ENCODE measurements around the gene SLC16A9. TPM values are rescaled to one million over a fixed set of nuclear protein-coding genes. Genes with fewer than 3 reads are reported as not detected.
A peak's percentile ranks its signal among the peaks of the same experiment; 100 is the strongest.

Gene SLC16A9
- total RNA-seq, 2 experiments from 2014 or later = 1.0 to 1.4 TPM

DNA sequence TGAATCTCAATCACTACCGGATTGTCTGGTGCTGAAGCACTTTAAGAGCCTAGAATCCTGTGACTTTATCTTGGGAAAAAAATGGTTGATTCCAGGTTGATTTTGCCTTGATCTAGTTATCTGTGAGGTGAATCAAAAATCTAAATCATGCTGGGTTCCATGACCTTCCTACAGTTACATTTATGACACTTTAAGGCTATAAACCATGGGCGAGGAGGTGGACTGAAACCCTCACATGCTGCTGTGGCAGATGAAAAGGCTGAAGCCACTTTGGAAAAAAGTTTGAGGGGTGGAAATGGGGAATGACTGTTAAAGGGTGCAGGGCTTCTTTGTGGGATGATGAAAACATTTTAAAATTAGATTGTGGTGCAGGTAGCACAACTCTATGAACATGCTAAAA, 17.5 kb downstream of the SLC16A9 start:
- no peak for ATAC-seq
- Mint-ChIP-seq H3K4me3 (no peak overlapping the region), H3K4me1 (no peaks in the 10 kb centered on the region), H3K36me3 (ENCODE audit: low read depth) (no peaks in the 10 kb centered on the region), H3K27ac (no peak overlapping the region), H3K9me3 (ENCODE audit: low read depth) (no peaks in the 10 kb centered on the region), H3K27me3 (peaks cover 10% of the 10 kb centered on the region)
- no peak for DNase-seq
- POLR2A ChIA-PET = no interaction called here
- intact Hi-C loops (cut with DNase I, micrococcal nuclease) = no loop called here
- CTCF ChIA-PET = interaction anchor here (0.7 kb wide), 1 partner anchor 412 kb away, joined by 3 read pairs; no protein-coding TSS in a partner anchor

DNA sequence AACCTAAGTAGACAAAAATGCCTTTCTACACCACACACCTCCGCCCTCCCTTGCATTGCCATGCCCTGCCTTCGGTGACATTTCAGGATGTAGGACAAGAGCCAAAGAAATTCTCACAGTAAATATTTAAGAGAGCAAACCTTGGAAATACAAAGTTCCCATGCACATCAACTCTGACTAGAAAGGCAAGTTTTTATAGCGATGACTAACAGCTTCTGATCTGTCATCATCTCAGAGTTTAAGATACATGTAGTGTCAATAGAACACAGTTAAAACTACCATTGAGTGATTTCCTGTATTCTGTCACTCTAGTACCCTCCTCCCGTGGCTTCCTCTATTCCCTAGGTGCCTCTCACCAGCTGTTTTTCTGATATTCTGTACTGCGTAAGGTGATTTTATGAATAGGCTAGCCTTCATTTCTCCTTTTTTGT, 20.7 kb downstream of the SLC16A9 start:
- CTCF ChIA-PET = no interaction called here
- DNase-seq = no peak
- Mint-ChIP-seq H3K4me1 (no peaks in the 10 kb centered on the region), H3K27ac (no peak overlapping the region), H3K9me3 (ENCODE audit: low read depth) (no peaks in the 10 kb centered on the region), H3K27me3 (peaks cover 11% of the 10 kb centered on the region), H3K4me3 (no peak overlapping the region), H3K36me3 (ENCODE audit: low read depth) (no peaks in the 10 kb centered on the region)
- intact Hi-C loops (cut with DNase I, micrococcal nuclease) = no loop called here
- POLR2A ChIA-PET = no interaction called here
- ATAC-seq = no peak

DNA sequence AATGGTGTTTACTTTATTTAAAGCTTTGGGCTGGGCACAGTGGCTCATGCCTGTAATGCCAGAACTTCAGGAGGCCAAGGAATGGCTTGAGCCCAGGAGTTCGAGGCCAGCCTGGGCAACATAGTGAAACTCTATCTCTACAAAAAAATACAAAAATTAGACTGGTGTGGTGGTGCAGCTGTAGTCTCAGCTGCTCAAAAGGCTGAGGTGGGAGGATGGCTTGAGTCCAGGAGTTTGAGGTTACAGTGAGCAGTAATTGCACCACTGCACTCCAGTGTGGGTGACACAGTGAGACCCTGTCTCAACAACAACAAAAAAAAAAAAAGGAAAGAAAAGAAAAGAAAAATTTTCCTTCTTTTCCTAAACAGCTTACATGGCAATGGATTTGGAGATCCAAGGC, 22.0 kb downstream of the SLC16A9 start:
- Mint-ChIP-seq H3K27ac (no peak overlapping the region), H3K27me3 (peaks cover 8% of the 10 kb centered on the region), H3K9me3 (ENCODE audit: low read depth) (no peaks in the 10 kb centered on the region), H3K4me1 (no peaks in the 10 kb centered on the region), H3K4me3 (no peak overlapping the region), H3K36me3 (ENCODE audit: low read depth) (no peaks in the 10 kb centered on the region)
- DNase-seq (no peak), ATAC-seq (no peak)
- CTCF ChIA-PET = no interaction called here
- intact Hi-C loops (cut with DNase I, micrococcal nuclease) = no loop called here
- POLR2A ChIA-PET = no interaction called here

DNA sequence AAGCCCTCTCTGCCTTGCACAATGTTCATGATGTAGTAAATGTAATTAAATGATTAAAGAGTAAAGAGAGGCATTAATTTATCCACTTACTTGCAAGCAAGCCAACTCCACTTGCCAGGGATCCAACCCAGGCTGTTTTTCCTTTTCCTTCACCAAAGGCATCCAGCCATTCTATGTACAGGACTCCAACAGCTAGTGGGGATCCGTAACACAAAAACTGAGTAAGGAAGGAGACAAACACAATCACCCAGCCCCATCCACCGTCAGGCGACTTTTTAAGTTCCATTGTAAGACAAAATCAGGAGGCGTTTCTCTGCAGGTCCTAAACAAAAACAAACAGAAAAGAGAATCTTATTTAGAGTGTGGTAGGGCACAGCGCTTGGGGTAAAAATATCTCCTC, 25.6 kb downstream of the SLC16A9 start:
- Mint-ChIP-seq H3K27me3 (peaks cover 2% of the 10 kb centered on the region), H3K4me1 (peaks cover 2% of the 10 kb centered on the region), H3K9me3 (ENCODE audit: low read depth) (no peaks in the 10 kb centered on the region), H3K36me3 (ENCODE audit: low read depth) (no peaks in the 10 kb centered on the region), H3K27ac (no peak overlapping the region), H3K4me3 (no peak overlapping the region)
- ATAC-seq = no peak
- ChIA-PET CTCF (no interaction called here), POLR2A (no interaction called here)
- no peak for DNase-seq
- intact Hi-C loops (cut with DNase I, micrococcal nuclease) = no loop called here

DNA sequence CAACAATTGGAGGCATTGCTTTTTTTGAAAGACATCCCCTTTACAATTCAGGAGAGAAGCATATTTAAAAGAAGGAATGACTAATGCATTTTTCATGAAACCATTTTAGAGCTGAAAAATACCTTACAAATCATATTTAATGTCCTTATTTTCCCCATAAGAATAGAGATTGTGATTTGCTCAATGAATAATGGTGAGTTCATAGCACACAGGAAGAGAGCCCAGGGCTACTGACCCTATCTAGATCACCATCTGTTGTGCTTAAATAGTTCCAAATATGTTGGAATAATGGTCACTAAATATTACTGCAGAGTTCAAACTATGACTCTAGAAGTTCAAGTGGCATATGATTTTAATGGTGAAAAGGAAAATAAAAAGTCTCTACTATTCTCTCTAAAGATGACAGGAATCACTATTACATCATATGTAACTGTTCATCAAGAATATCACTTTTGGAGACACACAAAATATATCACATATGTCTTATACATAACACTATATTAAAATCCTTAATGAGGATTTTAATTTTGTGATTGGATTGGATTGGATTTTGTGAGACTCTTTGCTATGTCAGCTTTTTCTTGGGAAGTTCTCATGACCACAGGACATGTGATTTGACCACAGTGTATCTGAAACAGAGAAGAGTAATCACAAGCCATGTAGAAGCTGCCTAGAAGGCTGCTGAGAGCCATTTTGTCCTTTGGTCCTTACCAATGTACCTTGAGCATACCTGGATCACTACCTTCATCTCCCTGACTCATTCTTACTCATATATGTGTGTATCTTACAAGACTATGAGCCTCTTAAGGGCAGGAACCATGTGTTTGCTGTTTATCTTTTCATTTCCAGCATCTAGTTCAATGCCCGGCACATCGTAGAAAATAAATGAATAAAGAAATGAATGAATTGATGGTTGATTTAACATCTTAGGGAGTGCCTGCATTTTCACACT, 26.4 kb downstream of the SLC16A9 start:
- ATAC-seq (no peak), DNase-seq (no peak)
- no peak overlapping the region for H3K4me3 Mint-ChIP-seq
- H3K9me3 Mint-ChIP-seq (ENCODE audit: low read depth) = no peaks in the 10 kb centered on the region
- H3K4me1 Mint-ChIP-seq = peaks cover 3% of the 10 kb centered on the region
- no peak overlapping the region for H3K27ac Mint-ChIP-seq
- H3K27me3 Mint-ChIP-seq = peaks cover 2% of the 10 kb centered on the region
- POLR2A ChIA-PET = no interaction called here
- intact Hi-C loops (cut with DNase I, micrococcal nuclease) = no loop called here
- no peaks in the 10 kb centered on the region for H3K36me3 Mint-ChIP-seq (ENCODE audit: low read depth)
- CTCF ChIA-PET = no interaction called here

DNA sequence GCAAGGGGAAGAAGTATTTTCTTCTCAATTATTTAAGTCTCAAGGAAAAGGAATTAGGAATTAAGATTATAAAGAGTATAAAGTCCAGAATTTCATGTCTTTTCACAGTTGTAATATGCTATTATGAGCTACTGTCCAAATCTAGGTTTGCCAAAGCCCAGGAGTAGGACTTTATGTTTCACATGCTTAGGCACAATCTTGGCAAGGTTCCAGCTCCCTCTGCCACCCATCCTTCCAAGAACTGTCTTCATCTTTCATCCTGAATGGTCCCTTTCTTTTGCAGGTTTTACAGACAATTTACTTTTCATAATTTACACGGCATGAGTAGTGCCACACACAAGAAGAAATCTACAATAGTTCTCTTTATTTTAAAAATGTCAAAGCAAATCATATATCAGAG, 29.5 kb downstream of the SLC16A9 start:
- no peak for DNase-seq

DNA sequence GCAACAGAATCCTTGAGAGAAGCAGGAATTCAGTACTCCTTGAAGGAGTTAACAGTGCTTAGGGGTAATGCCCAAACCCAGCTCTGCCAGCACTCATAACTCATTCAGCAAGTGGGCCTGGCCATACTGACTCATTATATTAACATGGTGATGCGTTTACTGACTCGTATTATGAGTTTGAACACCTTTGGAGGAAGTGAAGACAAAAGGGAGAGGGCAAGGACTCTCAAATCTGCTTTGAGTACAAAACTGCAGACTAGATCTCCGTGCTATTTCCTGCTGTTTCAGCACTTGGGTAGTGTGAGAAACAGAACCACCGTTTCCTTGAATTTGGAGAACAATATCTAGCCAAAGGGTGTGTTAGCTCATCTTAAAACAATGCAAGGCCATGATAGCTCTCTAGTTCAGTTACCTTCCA, 30.8 kb downstream of the SLC16A9 start:
- POLR2A ChIA-PET = no interaction called here
- Mint-ChIP-seq H3K4me3 (no peak overlapping the region), H3K27me3 (no peaks in the 10 kb centered on the region), H3K4me1 (peaks cover 3% of the 10 kb centered on the region), H3K36me3 (ENCODE audit: low read depth) (no peaks in the 10 kb centered on the region), H3K9me3 (ENCODE audit: low read depth) (no peaks in the 10 kb centered on the region), H3K27ac (no peak overlapping the region)
- peak; percentile 39 for DNase-seq
- ATAC-seq = peak; percentile 91
- CTCF ChIA-PET = interaction anchor here (0.5 to 1.6 kb wide), 3 partner anchors 9 to 1287 kb away, joined by 3 to 5 read pairs (median 4); no protein-coding TSS in a partner anchor
- intact Hi-C loops (cut with DNase I, micrococcal nuclease) = no loop called here

More for the DNA sequence above, 29.5 kb downstream of the SLC16A9 start:
- Mint-ChIP-seq H3K4me1 (peaks cover 3% of the 10 kb centered on the region), H3K27ac (no peak overlapping the region), H3K4me3 (no peak overlapping the region), H3K36me3 (ENCODE audit: low read depth) (no peaks in the 10 kb centered on the region), H3K9me3 (ENCODE audit: low read depth) (no peaks in the 10 kb centered on the region), H3K27me3 (peaks cover 2% of the 10 kb centered on the region)
- ChIA-PET CTCF (interaction anchor here (1.4 kb wide), 1 partner anchor 13 kb away, joined by 5 read pairs; no protein-coding TSS in a partner anchor), POLR2A (no interaction called here)
- no peak for ATAC-seq
- intact Hi-C loops (cut with DNase I, micrococcal nuclease) = no loop called here

DNA sequence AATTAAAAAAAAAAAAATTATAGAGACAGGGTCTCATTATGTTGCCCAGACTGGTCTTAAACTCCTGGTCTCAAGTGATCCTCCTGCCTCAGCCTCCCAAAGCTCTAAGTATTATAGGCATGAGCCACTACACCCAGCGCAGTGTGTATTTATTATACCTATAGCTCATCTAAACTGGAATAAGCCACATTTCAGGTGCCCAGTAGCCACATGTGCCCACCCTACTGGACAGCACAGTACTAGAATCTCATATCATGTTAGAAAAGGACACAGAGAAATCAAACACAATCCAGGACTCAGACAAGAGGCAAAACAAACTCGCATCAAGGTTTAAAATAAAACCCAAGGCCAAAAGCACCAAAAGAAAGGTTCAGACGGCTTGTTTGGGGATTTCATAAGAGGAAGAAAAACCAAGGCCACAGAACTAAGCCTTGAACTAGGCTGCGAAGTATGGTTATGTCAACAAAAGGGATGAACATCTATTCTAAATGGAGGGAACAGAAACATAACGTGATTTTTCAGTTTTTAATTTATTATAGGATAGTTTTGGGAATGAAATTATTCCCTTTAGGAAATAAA, 32.3 kb downstream of the SLC16A9 start:
- intact Hi-C loops (cut with DNase I, micrococcal nuclease) = no loop called here
- H3K36me3 Mint-ChIP-seq (ENCODE audit: low read depth) = no peaks in the 10 kb centered on the region

DNA sequence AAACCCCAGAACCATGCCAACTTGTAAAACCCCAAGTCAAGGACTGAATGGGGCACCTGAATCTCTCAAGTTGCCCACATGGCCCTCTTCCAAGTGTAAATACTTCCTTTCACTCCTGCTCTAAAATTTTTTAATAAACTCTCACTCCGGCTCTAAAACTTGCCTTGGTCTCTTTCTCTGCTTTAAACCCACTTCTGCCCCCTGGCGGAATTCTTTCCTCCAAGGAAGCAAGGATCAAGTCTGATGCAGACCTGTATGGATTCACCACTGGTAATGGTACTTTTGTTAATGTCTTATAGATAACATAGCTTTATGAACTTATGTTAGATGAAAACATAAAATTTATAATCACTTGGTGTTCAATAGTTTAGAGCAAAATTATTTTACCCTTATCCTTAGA, 33.8 kb downstream of the SLC16A9 start:
- no peak overlapping the region for H3K4me3 Mint-ChIP-seq
- no peak overlapping the region for H3K27ac Mint-ChIP-seq
- H3K9me3 Mint-ChIP-seq (ENCODE audit: low read depth) = no peaks in the 10 kb centered on the region
- ChIA-PET POLR2A (no interaction called here), CTCF (no interaction called here)
- H3K4me1 Mint-ChIP-seq = peaks cover 3% of the 10 kb centered on the region
- intact Hi-C loops (cut with DNase I, micrococcal nuclease) = no loop called here
- no peak for ATAC-seq
- peaks cover 2% of the 10 kb centered on the region for H3K27me3 Mint-ChIP-seq
- no peaks in the 10 kb centered on the region for H3K36me3 Mint-ChIP-seq (ENCODE audit: low read depth)
- DNase-seq = no peak

More for the DNA sequence above, 32.3 kb downstream of the SLC16A9 start:
- no peak overlapping the region for H3K27ac Mint-ChIP-seq
- no peak for DNase-seq
- ChIA-PET POLR2A (no interaction called here), CTCF (no interaction called here)
- H3K9me3 Mint-ChIP-seq (ENCODE audit: low read depth) = no peaks in the 10 kb centered on the region
- peaks cover 3% of the 10 kb centered on the region for H3K4me1 Mint-ChIP-seq
- no peak for ATAC-seq
- no peak overlapping the region for H3K4me3 Mint-ChIP-seq
- H3K27me3 Mint-ChIP-seq = no peaks in the 10 kb centered on the region

DNA sequence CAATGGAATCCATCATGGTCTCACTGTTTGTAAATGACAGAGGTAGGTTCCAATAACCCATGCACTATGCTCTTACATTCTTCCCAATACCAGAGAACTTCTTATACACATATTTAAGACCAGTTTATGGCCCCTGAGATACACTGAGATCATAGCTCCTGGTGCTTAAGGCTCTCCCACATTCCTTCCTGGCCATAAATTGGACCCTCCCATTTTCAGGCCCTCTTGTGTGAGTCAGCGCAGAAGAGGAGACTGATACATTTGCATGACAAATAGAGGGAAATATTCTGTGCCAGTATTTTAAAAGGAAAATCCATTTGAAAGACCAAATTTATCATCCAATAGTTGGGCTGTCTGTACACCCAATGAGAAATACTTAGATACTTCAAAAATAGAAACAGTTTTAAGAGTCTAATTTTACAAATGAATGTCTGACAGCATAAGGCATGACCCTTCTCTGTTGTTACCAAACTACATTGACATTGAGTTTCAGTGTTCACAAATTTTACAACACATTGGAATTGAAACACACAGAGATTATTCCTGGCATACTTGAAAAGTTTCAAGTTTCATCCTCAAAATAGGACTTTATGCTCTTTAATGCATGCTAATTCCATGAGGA, 35.3 kb downstream of the SLC16A9 start:
- H3K36me3 Mint-ChIP-seq (ENCODE audit: low read depth) = no peaks in the 10 kb centered on the region
- intact Hi-C loops (cut with DNase I, micrococcal nuclease) = no loop called here
- ATAC-seq (no peak), DNase-seq (no peak)
- peaks cover 2% of the 10 kb centered on the region for H3K27me3 Mint-ChIP-seq
- no peak overlapping the region for H3K4me3 Mint-ChIP-seq
- H3K27ac Mint-ChIP-seq = no peak overlapping the region
- CTCF ChIA-PET = no interaction called here
- H3K4me1 Mint-ChIP-seq = peaks cover 3% of the 10 kb centered on the region
- POLR2A ChIA-PET = no interaction called here
- no peaks in the 10 kb centered on the region for H3K9me3 Mint-ChIP-seq (ENCODE audit: low read depth)

DNA sequence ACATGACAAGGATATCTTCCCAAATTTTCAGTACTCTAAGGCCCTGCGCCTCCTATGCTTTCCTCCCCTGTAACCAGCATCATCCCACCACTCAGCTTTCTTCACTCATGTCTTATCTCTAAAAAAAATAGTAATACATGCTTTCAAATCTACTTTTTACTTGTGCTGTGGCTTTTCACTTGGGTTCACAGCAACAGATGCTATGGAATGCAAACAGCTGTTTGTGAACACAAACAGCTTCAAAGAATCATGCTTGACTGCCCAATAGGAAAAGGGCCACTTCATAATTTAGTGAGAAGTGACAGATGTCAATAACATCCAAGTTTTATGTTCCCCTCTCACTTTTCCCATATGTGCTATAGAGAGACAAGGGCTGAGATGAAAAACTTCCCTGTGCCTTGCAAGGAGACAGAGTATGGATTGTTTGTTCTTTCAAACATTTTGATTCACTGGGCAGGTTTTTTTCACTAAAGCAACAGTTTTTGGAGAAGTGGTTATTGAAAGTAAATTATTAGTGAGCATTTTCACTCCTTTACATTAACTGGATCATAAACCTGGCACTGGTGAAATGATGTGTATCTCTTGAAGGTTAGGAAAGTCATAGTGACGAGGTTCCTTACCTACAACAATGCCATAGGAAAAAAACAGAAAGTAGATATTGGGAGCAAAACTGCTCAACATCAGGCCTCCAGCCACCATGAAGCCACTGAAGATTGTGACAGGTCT, 37.3 kb downstream of the SLC16A9 start:
- ChIA-PET POLR2A (no interaction called here), CTCF (no interaction called here)
- Mint-ChIP-seq H3K36me3 (ENCODE audit: low read depth) (no peaks in the 10 kb centered on the region), H3K27ac (no peak overlapping the region), H3K4me1 (no peaks in the 10 kb centered on the region), H3K9me3 (ENCODE audit: low read depth) (no peaks in the 10 kb centered on the region), H3K27me3 (peaks cover 2% of the 10 kb centered on the region), H3K4me3 (no peak overlapping the region)
- ATAC-seq (no peak), DNase-seq (no peak)
- intact Hi-C loops (cut with DNase I, micrococcal nuclease) = no loop called here

All from activated CD4-positive, alpha-beta T cell treated with anti-CD3 and anti-CD28 coated beads for 36 hours (primary cell).